Keratinocyte (primary cell): ENCODE measurements around the gene SEPTIN5. TPM values are rescaled to one million over a fixed set of nuclear protein-coding genes. Genes with fewer than 3 reads are reported as not detected.

Source experiments
- DNase-seq: peaks from one replicate; pipeline ENCODE4 v3.0.0-alpha.2; 2011; ENCODE audit warnings: low read depth, missing footprints, low spot score
- FAIRE-seq: peaks from 2 replicates; lab custom pipeline; 2011; peaks lifted over from hg19 to GRCh38; lab: Jason Lieb, UNC
- H2AFZ ChIP-seq: 2 replicates; pipeline ENCODE4 v1.6.0; 2012; ENCODE audit warnings: low read length, control low read depth, inconsistent platforms; ENCODE audit not compliant: control insufficient read depth
- H3K27ac ChIP-seq: 2 replicates; pipeline ENCODE4 v1.5.1; 2011; ENCODE audit warnings: low read length; ENCODE audit not compliant: control insufficient read depth, insufficient read depth
- H3K27me3 ChIP-seq: 3 replicates; pipeline ENCODE4 v1.6.0; 2011; ENCODE audit warnings: low read length; ENCODE audit not compliant: control insufficient read depth, insufficient read depth; ENCODE audit errors: extremely low read depth
- H3K36me3 ChIP-seq, 2 experiments: 2 replicates in 1 of 2; 3 replicates in 1 of 2; pipeline ENCODE4 v1.5.1; 2011; ENCODE audit warnings: low read length in 2 of 2, mild to moderate bottlenecking in 1 of 2; ENCODE audit not compliant: control insufficient read depth in 2 of 2, insufficient read depth in 2 of 2; ENCODE audit errors: extremely low read depth in 1 of 2
- H3K4me1 ChIP-seq: 3 replicates; pipeline ENCODE4 v1.5.1; 2011; ENCODE audit warnings: low read length; ENCODE audit not compliant: control insufficient read depth, insufficient read depth; ENCODE audit errors: extremely low read depth
- H3K4me2 ChIP-seq: 3 replicates; pipeline ENCODE4 v1.6.0; 2011; ENCODE audit warnings: low read depth, low read length; ENCODE audit not compliant: control insufficient read depth, insufficient read depth; ENCODE audit errors: extremely low read depth
- H3K4me3 ChIP-seq, 3 experiments: fragments of 200-600 bp in 1 of 3; sonication (generic) in 1 of 3; 2 replicates in 2 of 3; 3 replicates in 1 of 3; pipeline ENCODE4 v1.5.1; 2011 to 2016; ENCODE audit warnings: low read length in 3 of 3, mild to moderate bottlenecking in 3 of 3, control low read depth in 2 of 3, inconsistent platforms in 1 of 3, low read depth in 1 of 3, mixed read lengths in 1 of 3, mixed run types in 1 of 3, moderate library complexity in 1 of 3; ENCODE audit not compliant: control insufficient read depth in 2 of 3, insufficient read depth in 2 of 3; ENCODE audit errors: extremely low read depth in 1 of 3
- H3K79me2 ChIP-seq: 2 replicates; pipeline ENCODE4 v1.6.0; 2012; ENCODE audit warnings: low read length; ENCODE audit not compliant: control insufficient read depth, insufficient read depth
- H3K9ac ChIP-seq: 3 replicates; pipeline ENCODE4 v1.6.0; 2011; ENCODE audit warnings: low read length; ENCODE audit not compliant: control insufficient read depth, insufficient read depth; ENCODE audit errors: extremely low read depth
- H3K9me1 ChIP-seq: 3 replicates; pipeline ENCODE4 v1.6.0; 2011; ENCODE audit warnings: low read length; ENCODE audit not compliant: control insufficient read depth, insufficient read depth; ENCODE audit errors: extremely low read depth
- H3K9me3 ChIP-seq: 2 replicates; pipeline ENCODE4 v1.5.1; 2012; ENCODE audit warnings: low read depth, low read length; ENCODE audit not compliant: control insufficient read depth
- H4K20me1 ChIP-seq: 3 replicates; pipeline ENCODE4 v1.6.0; 2011; ENCODE audit warnings: low read length; ENCODE audit not compliant: control insufficient read depth, insufficient read depth; ENCODE audit errors: extremely low read depth
- CTCF ChIP-seq, 3 experiments: IDR thresholded peaks in 1 of 3; conservative IDR thresholded peaks in 1 of 3; optimal IDR thresholded peaks in 1 of 3; 2 replicates in 2 of 3; 3 replicates in 1 of 3; pipeline versions ENCODE3 to v1.5.1; 2011; ENCODE audit warnings: low read length in 3 of 3, mild to moderate bottlenecking in 3 of 3, moderate library complexity in 2 of 3, control low read depth in 1 of 3, inconsistent platforms in 1 of 3; ENCODE audit not compliant: insufficient read depth in 2 of 3; ENCODE audit errors: extremely low read depth in 1 of 3
- EZH2 ChIP-seq: IDR thresholded peaks from one replicate; pipeline ENCODE4 v1.6.1; 2012; ENCODE audit warnings: inconsistent platforms, mild to moderate bottlenecking, low read length, moderate library complexity
- dilution Hi-C: fragments of 300-500 bp; cut with MboI; formaldehyde crosslinking; loops from one replicate; pipeline ENCODE4 v1.7.0; 2020; ENCODE audit warnings: low sequenced_read_pairs; ENCODE audit not compliant: extremely low pct_ligation_motif_present
- polyA plus RNA-seq, 5 experiments: library from polyadenylated mRNA; depleted of rRNA in 3 of 5; stranded (reverse) in 3 of 5; stranded (forward) in 1 of 5; unstranded in 1 of 5; fragments of >200 nt; gene quantifications; 1 replicate in 1 of 5; 2 replicates in 3 of 5; 3 replicates in 1 of 5; pipeline versions ENCODE4 v1.2.1 to v1.2.3, GENCODE V29; 2011 to 2012; ENCODE audit warnings: missing spikeins in 2 of 5, low read depth in 1 of 5, low replicate concordance in 1 of 5

Gene SEPTIN5
- polyA plus RNA-seq, 1 donor (not counting 4 experiments of a cell fraction or from before 2014, with no cell fraction given) = 2.2 TPM

GRCh38 chr22:19747551-19747950 lies 33.2 kb downstream of the SEPTIN5 start:
- Histone ChIP-seq H3K27ac (no peak overlapping the region), H3K9me3 (no peaks in the 10 kb centered on the region), H3K9ac (no peak overlapping the region), H4K20me1 (no peaks in the 10 kb centered on the region), H2AFZ (no peak overlapping the region), H3K4me1 (no peaks in the 10 kb centered on the region), H3K4me2 (no peak overlapping the region), H3K9me1 (no peaks in the 10 kb centered on the region), H3K27me3 (peaks cover 6% of the 10 kb centered on the region), H3K79me2 (no peaks in the 10 kb centered on the region), H3K4me3 (no peak overlapping the region), H3K36me3 (no peaks in the 10 kb centered on the region)
- no peak for FAIRE-seq
- dilution Hi-C loops = no loop called here
- no peak for DNase-seq
- TF ChIP-seq CTCF (optimal IDR thresholded peaks at IDR 0.05 in 1 of 3, IDR thresholded peaks at IDR 0.05 in 1 of 3, conservative IDR thresholded peaks at IDR 0.05 in 1 of 3; ENCODE audit: extremely low read depth in 1 of 3, insufficient read depth in 2 of 3, low read length in 3 of 3) (no peak), EZH2 (no peak)

GRCh38 chr22:19748139-19748538 lies 33.8 kb downstream of the SEPTIN5 start:
- peaks cover 6% of the 10 kb centered on the region for H3K27me3 ChIP-seq
- no peaks in the 10 kb centered on the region for H3K9me3 ChIP-seq
- H3K36me3 ChIP-seq = no peaks in the 10 kb centered on the region
- no peaks in the 10 kb centered on the region for H3K9me1 ChIP-seq
- dilution Hi-C loops = no loop called here
- H3K4me1 ChIP-seq = no peaks in the 10 kb centered on the region
- no peak overlapping the region for H2AFZ ChIP-seq
- FAIRE-seq = no peak
- no peaks in the 10 kb centered on the region for H3K79me2 ChIP-seq
- no peak overlapping the region for H3K9ac ChIP-seq
- DNase-seq = no peak
- H3K4me3 ChIP-seq = no peak overlapping the region
- no peaks in the 10 kb centered on the region for H4K20me1 ChIP-seq
- no peak for TF ChIP-seq CTCF (optimal IDR thresholded peaks at IDR 0.05 in 1 of 3, IDR thresholded peaks at IDR 0.05 in 1 of 3, conservative IDR thresholded peaks at IDR 0.05 in 1 of 3; ENCODE audit: extremely low read depth in 1 of 3, insufficient read depth in 2 of 3, low read length in 3 of 3)
- no peak for TF ChIP-seq EZH2
- no peak overlapping the region for H3K4me2 ChIP-seq
- H3K27ac ChIP-seq = no peak overlapping the region
